EH (cell line): ENCODE data around the gene KANSL1.
"Not testable (repeated sequence)": the region's sequence is repeated elsewhere in the genome, so short reads cannot be mapped to it uniquely, and the experiment has no call there.

Experiments used
- DNase-seq: peaks from one replicate; pipeline ENCODE4 v3.0.0-alpha.2; 2015; ENCODE audit warnings: low read depth

KANSL1 gene, protein sequence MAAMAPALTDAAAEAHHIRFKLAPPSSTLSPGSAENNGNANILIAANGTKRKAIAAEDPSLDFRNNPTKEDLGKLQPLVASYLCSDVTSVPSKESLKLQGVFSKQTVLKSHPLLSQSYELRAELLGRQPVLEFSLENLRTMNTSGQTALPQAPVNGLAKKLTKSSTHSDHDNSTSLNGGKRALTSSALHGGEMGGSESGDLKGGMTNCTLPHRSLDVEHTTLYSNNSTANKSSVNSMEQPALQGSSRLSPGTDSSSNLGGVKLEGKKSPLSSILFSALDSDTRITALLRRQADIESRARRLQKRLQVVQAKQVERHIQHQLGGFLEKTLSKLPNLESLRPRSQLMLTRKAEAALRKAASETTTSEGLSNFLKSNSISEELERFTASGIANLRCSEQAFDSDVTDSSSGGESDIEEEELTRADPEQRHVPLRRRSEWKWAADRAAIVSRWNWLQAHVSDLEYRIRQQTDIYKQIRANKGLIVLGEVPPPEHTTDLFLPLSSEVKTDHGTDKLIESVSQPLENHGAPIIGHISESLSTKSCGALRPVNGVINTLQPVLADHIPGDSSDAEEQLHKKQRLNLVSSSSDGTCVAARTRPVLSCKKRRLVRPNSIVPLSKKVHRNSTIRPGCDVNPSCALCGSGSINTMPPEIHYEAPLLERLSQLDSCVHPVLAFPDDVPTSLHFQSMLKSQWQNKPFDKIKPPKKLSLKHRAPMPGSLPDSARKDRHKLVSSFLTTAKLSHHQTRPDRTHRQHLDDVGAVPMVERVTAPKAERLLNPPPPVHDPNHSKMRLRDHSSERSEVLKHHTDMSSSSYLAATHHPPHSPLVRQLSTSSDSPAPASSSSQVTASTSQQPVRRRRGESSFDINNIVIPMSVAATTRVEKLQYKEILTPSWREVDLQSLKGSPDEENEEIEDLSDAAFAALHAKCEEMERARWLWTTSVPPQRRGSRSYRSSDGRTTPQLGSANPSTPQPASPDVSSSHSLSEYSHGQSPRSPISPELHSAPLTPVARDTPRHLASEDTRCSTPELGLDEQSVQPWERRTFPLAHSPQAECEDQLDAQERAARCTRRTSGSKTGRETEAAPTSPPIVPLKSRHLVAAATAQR (N-terminal part only)

DNA sequence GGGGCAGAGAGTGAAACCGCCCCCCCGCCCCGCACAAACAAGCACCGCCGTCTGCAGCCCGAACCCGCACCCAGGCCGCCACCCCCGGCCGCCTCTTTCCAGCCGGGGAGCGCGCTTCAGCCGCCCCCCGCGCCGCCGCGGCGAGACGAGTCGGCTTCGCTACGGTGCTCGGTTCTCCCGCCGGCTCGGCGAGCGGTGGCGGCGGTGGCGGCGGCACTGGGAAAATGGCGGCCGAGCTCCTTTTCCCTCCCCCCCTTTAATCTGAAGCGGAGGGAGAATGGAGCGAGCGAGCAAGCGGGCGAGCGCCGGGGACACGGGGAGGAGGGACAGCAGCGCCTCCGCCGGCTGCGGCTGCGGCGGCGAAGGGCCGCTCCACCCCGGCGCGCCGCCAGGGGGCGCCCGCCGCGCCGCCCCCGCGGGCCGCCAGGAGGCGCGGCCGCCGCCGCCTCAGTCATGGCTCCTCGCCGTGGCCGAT is at the start of gene KANSL1:
KANSL1 (minus strand) TSS at position 279 of the 475 bp plus-strand sequence. CDS start 21,286 bp downstream, outside the sequence.
- peak; percentile 97 for DNase-seq

DNA sequence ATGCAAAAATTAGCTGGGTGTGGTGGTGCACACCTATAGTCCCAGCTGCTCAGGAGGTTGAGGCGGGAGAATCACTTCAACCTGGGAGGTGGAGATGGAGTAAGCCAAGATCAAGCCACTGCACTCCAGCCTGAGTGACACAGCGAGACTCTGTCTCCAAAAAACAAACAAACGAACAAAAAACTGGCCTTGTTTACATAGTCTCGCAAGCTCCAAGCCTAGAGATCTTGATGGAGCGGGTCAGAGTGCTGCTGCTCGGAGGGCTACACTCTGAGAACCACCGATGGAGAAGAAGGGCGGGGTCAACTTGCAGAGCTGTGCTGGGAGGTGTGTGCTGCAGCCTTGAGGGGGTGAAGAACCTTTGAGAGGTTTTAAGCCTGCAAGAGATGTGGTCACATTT is 38.1 kb upstream of the KANSL1 start:
- not testable (repeated sequence) for DNase-seq

DNA sequence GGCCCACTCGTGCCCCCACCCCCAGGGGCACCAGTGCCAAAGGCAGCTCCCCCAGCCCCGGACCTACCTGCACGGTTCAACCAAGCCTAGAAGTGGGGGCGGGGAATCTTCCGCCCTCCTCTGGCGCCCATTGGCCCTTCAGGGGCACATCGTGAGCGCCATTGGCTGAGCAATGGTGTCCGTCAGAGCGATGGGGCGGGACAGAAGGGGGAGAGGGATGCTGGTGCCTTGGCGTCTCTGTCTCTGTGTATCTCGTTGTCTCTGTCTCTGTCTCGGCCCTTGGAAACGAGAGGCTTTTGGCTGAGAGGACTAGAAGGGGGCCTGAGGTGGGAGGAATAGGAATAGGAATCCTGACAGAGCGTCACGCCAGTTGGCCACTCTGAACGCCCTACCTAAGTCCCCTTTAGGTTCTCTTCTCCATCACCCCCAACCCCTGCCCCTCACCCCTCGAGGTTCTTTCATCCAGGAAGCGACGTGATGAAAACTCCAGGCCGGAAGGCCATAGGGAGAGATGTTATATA is 32.1 kb upstream of the KANSL1 start:
- DNase-seq = peak; percentile 95

DNA sequence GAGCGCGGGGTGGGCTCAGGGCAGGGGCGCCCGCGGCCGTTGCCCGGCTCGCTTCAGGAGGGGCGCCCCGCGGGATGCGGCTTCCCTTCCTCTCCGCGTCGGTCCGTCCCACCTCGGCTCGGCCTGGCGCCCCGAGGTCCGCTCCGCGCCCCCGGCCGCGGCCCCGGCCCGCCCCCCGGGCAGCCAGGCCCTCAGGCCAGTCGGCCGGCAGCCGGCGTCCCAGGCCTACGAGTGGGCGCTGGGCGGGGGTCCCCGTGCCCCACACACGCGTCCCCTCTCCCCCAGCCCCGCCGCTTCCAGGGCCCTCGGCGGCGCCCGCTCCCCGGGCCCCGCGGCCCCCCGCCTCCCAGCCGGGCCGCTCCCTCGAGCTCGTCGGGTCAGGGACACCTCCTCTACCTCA is 31.6 kb upstream of the KANSL1 start:
- peak; percentile 12 for DNase-seq

DNA sequence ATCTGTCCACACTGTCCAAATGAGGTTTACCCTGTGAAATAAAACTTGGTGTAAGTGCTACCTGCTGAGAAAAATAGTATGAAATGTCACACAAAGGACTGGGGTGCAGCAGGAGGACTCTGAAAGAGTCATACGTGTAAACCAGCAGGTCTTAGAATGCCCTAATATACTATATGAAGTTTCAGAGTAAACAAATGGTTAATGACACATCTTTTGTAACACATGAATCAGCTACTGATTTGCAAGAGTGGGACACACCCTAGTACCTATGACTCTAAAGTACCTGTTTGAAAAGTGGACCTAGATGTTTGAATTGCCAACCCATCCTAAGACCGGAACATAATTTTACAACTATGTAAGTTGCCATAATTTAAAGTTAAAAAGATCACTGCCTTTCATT is 29.8 kb upstream of the KANSL1 start:
- not testable (repeated sequence) for DNase-seq

DNA sequence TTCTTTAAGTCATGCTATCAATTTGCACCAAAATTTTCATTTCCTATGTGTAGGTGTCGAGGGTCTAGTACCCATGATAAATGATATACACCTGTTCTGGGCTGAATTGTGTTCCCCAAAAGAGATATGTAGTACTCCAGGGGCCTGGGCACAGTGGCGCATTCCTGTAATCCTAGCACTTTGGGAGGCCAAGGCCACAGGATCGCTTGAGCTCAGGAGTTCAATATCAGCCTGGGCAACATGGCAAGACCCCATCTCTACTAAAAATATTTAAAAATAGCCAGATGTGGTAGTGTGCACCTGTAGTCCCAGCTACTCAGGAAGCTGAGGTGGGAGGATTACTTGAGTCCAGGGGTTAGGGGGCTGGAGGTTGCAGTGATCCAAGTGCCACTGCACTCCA is 23.5 kb upstream of the KANSL1 start:
- no peak for DNase-seq

DNA sequence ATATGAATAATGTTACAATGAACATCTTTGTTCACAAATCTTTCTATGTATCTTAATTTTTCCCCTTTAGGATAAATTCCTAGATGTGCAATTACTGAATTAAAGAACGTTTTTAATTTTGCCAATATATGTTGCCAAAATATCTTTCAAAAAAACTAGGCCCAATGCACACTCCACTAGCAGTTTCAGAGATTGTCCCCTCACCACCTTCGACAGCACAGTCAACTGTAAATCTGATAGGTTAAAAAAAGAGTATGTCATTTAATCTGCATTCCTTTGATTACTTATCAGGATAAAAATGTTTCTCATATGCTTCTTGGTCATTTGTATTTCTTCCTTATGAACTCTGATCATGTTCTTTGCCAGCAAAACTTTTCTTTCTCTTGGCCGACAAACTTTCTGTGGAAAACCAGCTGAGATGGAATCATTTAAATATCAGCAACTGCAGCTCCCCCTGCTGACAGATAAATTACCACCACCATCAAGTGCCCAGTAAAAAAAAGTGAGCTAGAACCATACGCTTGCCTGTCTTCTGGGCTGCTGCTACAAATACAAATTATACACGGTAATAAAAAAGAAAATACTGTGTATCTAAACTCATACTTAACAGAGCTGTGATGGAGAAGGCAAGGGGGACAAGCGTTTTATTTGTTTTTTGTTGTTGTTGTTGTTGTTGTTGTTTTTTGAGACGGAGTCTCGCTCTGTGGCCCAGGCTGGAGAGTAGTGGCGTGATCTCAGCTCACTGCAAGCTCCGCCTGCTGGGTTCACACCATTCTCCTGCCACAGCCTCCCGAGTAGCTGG is 19.6 kb upstream of the KANSL1 start:
- DNase-seq = peak; percentile 89

DNA sequence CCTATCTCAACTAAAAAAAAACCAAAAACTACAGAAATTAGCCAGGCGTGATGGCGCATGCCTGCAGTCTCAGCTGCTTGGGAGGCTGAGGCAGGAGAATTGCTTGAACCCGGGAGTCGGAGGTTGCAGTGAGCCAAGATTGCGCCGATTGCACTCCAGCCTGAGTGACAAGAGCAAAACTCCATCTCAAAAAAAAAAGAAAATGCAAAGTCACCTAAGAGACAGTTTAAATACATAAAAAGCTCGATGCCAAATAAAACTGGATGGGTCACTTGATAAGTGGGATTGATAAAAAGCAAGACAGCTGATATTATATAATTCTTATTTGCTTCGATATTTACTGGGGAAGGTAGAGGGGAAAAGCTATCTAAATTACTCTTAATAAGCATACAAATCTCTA is 15.8 kb upstream of the KANSL1 start:
- no peak for DNase-seq

DNA sequence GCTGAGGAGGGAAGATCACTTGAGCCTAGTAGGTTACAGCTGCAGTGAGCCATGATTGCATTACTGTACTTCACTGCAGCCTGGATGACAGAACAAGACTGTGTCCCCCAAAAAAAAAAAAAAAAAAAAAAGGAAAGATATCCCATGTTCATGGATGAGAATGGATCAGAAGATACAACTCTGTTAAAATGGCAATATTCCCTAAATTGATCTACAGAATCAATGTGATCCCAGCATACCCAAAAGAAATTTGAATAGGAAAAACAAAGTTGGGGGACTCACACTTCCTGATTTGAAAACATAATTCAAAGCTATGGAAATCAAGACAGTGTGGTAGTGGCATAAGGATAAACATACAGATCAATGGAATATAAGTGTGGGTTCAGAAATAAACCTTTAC is 12.7 kb upstream of the KANSL1 start:
- no peak for DNase-seq

DNA sequence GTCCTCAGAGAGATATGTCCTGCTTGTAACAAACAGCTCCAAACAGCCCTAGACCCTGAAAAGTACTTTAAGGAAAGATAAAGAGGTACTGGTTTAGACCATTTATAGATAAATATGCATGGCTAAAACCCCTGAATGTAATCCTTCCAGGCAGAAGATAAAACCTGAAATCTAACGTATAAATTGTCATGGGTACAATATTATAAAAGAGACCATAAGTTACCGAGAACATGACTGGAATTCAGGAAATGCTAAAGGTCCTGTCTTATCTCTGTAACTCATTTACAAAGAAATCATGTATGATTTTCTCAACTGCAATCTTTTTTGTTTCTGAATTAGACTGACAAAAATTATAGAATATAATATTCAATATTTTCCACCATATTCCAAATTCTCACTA is 9.2 kb upstream of the KANSL1 start:
- no peak for DNase-seq

DNA sequence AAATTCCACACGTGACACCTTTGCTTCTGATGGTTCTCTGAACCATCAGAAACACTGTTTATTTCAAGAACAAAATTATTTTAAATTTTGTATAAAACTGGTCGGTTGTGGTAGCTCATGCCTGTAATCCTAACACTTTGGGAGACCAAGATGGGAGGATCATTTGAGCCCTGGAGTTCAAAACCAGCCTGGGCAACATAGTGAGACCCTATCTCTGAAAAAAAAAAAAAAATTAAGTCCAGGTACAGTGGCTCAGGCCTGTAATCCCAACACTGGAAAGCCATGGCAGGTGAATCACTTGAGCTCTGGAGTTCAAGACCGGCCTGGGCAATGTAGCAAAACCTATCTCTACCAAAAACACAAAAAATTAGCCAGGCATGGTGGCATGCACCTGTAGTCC is 8.3 kb upstream of the KANSL1 start:
- no peak for DNase-seq

DNA sequence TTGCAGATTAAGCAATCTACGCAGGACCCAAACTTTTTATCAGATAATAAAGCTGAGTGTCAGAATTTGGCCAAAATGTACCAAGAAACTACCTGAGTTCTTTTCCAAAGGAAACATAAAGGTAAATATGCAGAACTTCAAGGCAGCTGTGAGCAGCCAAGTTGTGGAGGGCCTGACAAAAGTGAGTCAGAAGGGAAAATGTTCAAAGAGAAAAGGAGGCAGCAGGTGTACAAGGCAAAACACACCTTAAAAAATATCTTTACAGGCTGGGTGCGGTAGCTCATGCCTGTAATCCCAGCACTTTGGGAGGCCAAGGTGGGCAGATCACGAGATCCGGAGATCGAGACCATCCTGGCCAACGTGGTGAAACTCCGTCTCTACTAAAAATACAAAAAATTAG is 7.0 kb upstream of the KANSL1 start:
- DNase-seq = no peak

DNA sequence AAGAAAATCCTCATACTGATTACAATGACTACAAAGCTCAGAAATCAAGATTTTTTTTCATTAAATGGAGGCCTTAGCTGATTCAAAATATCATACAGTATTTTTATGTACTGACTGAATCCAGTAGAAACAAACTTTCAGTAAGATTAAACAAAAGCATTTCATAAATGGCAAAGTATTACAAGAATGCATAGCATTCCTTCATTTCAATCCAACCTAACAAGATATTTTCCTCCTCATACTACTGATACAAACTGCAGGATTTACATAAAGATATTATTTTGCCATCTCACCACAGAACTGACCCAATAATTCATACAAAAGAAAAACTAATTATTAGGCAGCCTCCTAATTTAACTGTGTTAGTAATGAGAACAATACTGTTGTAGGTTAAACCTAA is 6.2 kb upstream of the KANSL1 start:
- DNase-seq = peak; percentile 52

DNA sequence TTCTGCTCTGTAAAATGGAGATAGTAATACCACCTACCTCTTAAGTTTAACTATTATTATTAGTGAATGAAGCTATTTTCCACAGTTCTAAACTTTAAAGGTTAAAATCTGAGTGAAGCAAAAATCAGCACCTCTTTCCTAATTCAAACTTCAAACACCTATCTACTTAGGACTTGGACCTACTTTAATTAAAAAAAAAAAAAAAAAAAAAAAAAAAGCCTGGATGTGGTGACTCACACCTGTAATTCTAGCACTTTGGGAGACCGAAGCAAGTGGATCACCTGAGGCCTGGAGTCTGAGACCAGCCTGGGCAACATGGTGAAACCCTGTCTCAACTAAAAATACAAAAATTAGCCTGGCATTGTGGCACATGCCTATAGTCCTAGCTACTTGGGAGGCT is 5.0 kb upstream of the KANSL1 start:
- DNase-seq = no peak

DNA sequence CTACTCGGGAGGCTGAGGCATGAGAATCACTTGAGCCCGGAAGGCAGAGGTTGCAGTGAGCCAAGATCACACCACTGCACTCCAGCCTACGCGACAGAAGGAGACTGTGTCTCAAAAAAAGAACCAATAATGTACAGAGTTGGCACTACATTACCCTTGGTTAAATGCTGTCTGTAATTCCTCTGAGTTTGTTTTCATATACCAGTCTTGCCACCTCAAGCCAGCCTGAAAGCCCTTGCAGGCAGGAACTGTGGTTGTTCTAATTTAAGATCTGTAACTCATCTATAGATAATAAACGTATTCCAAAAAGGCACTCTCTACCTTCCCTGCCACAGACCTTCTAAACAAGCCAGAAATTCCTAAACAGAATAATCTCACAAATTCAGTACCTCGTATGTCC is 4.3 kb upstream of the KANSL1 start:
- no peak for DNase-seq

DNA sequence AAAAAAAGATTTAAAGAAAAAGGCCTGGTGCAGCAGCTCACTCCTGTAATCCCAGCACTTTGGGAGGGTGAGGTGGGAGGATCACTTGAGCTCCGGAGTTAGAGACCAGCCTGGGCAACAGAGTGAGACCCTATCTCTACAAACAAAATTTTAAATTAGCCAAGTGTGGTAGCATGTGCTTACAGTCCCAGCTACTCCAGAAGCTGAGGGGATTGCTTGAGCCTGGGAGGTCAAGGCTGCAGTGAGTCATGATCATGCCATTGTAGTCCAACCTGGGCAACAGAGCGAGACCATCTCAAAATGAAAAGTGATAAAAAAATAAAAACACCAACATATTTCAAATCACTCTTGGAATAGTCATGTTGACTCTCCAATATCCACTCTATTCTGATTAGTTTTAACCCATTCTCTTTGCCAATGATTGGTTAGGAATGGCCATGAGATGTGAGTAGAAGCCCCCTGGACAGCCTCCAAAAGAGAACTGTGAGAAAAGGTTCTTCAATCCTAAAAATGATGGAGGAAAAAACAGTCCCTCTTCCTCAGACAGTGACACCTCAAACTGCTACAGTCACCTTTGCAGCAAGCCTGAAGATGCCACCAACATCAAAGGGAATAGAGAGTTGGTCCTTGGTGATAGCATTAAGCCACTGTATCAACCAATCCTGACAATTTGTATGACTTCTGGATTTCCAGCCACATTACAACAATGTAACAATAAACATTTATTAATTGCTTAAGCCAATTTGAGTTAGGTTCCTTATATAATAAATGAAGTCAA is 2.9 kb upstream of the KANSL1 start:
- no peak for DNase-seq

DNA sequence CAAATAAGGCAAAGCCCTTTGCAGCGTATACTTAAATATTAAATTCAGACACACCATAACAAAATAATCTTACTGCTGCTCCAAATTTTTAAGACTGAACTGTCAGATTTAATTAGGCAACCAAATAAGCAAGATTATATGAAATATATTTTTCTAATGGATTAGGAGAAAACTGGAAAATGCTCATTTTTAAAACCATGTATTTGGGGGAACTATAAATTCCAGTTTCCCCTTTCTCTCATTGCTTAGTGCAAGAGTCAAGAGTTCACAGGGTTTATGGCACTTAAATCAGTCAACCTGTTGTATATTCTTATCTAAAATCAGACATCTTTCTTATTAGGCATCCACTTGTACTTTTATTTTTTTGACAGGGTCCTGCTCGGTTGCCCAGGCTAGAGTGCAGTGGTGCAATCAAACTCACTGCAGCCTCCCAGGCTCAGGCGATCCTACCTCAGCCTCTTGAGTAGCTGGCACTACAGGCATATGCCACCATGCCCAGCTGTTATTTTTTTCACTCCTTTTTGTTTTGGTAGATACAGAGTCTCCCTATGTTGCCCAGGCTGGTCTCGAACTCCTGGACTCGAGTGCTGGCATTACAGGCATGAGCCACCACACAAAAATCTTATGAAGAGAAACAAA is 2.1 kb upstream of the KANSL1 start:
- DNase-seq = no peak

DNA sequence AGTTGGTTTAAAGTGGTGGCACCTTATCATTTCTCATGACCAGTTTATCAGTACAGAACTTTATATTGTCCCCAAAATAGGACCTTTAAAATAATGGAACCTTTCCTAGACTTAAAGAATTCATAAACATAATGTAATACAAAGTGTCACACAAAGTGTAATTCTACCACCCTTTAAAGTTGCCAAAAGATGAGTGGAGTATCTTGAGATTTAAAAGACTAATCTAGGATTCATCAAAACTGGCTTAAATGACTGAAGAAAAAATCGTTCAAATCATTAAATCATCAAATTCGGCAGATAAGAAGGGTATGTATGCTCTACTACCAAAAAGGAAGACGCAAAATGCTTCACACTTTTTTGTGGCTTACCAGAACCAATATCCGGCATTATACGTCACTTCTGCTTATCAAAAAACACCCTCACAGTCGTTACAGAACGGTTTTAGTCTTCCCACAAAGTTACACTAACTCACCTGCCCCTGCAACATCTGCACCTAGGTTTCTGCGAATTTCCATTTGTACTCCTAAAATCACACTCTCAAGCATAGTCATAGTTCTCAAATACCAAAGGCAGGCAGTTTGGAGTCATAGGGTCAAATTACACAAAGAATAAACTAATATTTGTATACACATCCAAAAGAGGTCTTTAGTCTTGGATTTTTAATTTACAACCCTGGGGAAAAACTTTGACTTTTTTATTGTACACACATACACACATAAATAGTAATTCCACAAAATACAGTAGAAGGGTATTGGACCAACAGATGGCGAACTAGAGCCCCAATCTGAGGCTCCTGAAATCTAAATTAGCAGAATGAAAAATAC is 1.4 kb upstream of the KANSL1 start:
- peak; percentile 73 for DNase-seq
